Measurements from ENCODE around the gene URB2. TPM values are rescaled to one million over a fixed set of nuclear protein-coding genes. Genes with fewer than 3 reads are reported as not detected.

Gene URB2
- total RNA-seq, 2 experiments from 2014 or later = 7.1 to 8.3 TPM

DNA sequence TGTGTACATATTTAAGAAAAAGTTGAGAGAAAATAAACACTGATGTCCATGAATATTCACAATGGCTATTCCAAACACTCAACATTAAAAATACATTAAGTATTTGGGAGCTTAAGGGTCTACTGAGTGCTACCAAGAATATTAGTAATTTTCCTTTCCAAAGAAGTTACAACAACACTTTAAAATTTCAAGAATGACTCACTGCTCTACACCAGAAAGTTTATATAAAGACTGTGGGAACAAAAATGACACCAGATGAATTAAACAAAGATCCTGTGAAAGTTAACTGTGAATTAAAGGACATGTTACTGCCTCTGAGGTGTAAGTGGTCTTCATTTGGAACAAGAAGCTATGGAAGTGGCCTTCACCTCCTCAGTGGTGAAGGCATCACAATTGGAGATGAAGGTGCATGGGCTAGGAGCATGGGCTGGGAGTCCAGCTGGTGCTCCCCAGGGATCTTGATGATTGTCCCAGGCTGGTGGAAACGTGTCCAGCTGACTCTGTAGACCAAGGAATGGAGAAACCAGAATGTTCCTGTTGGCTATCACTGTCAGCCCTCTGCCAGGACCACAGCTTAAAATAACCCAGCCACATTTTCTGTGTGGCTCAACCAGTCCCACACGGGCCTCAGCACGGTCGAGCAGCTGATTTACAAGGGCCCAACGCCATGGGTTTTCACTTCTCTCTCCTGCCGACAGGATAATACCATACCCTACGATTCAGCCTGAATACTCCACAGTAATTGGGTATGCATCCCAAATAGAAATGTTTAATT is 28.9 kb upstream of the URB2 start:
- Mint-ChIP-seq H3K27ac (no peak overlapping the region), H3K9me3 (no peaks in the 10 kb centered on the region), H3K27me3 (no peaks in the 10 kb centered on the region), H3K36me3 (ENCODE audit: low read depth) (peaks cover 52% of the 10 kb centered on the region), H3K4me3 (no peak overlapping the region), H3K4me1 (peaks cover 10% of the 10 kb centered on the region)
- DNase-seq = no peak
- ChIA-PET CTCF (interaction anchor here (0.7 kb wide), 1 partner anchor 38 kb away, joined by 3 read pairs; the partner anchor contains the start of gene ABCB10), POLR2A (no interaction called here)

DNA sequence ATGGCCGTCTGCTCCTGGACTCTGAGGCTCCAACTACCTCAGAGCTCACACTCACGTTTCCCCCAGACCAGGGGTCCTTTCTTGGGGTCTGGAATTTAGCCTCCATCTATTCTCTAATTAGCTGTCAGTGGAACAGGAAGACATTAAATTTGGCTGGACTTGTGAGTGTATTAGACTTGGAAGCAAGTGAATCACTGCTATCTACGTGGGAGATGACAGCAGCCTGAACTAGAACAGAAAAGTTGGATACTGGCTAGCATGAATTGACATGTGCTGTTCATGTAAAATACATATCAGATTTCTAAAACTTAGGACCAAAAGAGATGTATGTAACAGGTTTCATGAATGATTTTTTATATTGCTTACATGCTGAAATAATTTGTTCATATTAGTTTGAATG is 28.2 kb upstream of the URB2 start:
- H3K4me3 Mint-ChIP-seq = no peak overlapping the region
- peaks cover 57% of the 10 kb centered on the region for H3K36me3 Mint-ChIP-seq (ENCODE audit: low read depth)
- POLR2A ChIA-PET = no interaction called here
- H3K4me1 Mint-ChIP-seq = peaks cover 10% of the 10 kb centered on the region
- no peaks in the 10 kb centered on the region for H3K9me3 Mint-ChIP-seq
- H3K27ac Mint-ChIP-seq = no peak overlapping the region
- CTCF ChIA-PET = no interaction called here
- no peaks in the 10 kb centered on the region for H3K27me3 Mint-ChIP-seq
- DNase-seq = no peak

DNA sequence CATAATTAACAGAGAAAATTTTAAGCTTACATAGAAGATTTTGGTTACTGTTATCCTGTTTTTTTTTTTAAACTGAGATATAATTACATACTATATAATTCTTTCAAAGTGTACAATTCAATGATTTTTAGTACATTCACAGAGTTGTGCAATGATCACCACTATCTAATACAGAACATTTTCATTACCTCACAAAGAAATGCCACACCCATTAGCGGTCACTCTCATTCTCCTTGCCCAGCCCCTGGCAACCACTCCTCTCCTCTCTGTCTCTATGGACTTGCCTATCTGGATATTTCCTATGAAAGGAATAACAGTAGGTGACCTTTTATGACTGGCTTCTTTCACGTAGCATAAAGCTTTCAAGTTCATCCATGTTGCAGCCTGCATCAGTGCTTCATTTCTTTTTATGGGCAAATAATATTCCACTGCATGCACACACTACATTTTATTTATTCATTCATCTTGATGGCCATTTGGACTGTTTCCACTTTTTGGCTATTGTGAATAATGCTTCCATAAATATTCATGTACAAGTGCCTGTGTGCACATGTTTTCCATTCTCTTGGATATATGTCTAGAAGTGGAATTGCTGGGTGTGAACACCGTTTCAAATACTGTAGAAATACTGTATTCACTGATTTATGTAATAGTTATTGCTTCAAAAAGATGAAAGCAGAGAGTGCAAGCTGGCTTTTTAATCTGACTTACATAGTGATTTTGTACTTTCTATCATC is 26.7 kb upstream of the URB2 start:
- no peaks in the 10 kb centered on the region for H3K9me3 Mint-ChIP-seq
- H3K4me3 Mint-ChIP-seq = no peak overlapping the region
- DNase-seq = no peak
- H3K27me3 Mint-ChIP-seq = no peaks in the 10 kb centered on the region
- POLR2A ChIA-PET = no interaction called here
- peaks cover 52% of the 10 kb centered on the region for H3K36me3 Mint-ChIP-seq (ENCODE audit: low read depth)
- CTCF ChIA-PET = interaction anchor here (1.7 kb wide), 1 partner anchor 19 kb away, joined by 4 read pairs; no protein-coding TSS in a partner anchor
- H3K4me1 Mint-ChIP-seq = peaks cover 10% of the 10 kb centered on the region
- no peak overlapping the region for H3K27ac Mint-ChIP-seq

DNA sequence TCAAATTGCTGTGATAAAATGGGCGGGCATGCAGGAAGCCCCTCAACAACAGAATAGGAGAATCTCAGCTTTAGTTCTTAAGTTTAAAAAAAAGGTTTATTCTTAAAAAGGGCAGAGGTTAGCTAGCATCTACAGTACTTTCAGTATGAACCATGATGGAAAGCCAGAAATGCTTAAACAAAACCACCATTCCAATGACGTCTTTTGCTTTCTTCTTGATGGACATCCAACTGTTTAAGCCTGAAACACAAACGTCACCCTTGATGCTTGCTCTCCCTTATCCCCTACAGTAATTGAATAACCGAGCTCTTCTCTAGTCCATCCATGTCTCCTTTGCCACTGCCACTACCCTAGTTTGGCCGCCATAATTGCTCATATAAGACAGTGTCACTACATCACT is 25.8 kb upstream of the URB2 start:
- H3K36me3 Mint-ChIP-seq (ENCODE audit: low read depth) = peaks cover 48% of the 10 kb centered on the region
- ChIA-PET POLR2A (no interaction called here), CTCF (interaction anchor here (1.0 to 1.7 kb wide), 3 partner anchors 13 to 41 kb away, joined by 3 to 4 read pairs (median 4); no protein-coding TSS in a partner anchor)
- H3K27ac Mint-ChIP-seq = no peak overlapping the region
- no peaks in the 10 kb centered on the region for H3K9me3 Mint-ChIP-seq
- H3K4me1 Mint-ChIP-seq = peaks cover 10% of the 10 kb centered on the region
- no peak for DNase-seq
- no peaks in the 10 kb centered on the region for H3K27me3 Mint-ChIP-seq
- no peak overlapping the region for H3K4me3 Mint-ChIP-seq

DNA sequence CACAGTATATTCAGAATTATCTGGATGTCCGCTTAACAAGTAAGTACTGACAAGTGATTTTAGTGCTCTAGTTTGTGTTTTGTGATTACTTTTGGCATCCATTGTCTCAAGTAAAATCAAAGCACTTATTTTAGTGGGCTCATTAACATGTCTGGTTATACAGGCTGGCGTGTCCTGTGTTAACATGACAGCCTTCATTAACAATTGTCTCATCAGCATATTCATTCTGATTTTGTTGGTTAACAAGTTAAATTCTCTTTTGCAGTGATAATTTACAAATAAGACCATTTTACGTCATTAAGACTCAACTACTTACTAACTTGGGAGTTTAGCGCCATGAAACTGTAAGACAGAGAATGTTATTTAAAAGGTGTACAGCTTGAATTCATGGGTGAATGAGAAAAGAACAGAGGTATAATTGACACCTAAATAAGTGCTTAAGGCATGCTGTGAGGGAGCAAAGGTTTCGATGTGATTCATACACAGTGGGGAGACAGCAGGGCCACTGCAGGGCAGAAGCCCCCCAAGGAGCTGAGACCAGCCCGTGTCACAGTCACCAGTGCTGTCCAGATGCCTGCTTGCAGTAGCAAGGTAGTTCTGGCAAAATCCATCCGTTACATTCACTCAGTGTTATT is 22.6 kb upstream of the URB2 start:
- Mint-ChIP-seq H3K4me3 (no peak overlapping the region), H3K36me3 (ENCODE audit: low read depth) (peaks cover 51% of the 10 kb centered on the region), H3K27ac (no peak overlapping the region), H3K9me3 (no peaks in the 10 kb centered on the region), H3K4me1 (peaks cover 6% of the 10 kb centered on the region), H3K27me3 (no peaks in the 10 kb centered on the region)
- CTCF ChIA-PET = no interaction called here
- POLR2A ChIA-PET = no interaction called here
- DNase-seq = no peak

DNA sequence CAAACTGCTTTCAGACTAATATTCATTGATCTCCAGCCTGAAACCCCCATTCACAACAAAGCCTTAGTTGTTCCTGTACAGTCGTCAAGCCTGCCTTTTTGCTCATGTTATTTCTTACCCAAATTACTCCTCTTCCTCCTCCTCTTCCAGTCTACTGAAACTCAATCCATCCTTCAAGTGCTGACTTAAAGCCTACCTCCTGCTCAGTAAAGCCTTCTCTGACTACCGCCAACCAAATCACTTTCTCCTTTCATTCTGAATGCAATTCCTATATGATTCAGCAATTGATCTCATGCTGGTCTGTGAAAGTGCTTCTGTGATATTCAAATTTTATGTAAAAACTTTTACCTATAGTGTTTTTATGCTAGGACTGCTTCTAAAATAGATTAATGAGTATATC is 18.7 kb upstream of the URB2 start:
- Mint-ChIP-seq H3K27me3 (no peaks in the 10 kb centered on the region), H3K27ac (no peak overlapping the region), H3K4me3 (no peak overlapping the region), H3K9me3 (no peaks in the 10 kb centered on the region), H3K4me1 (no peaks in the 10 kb centered on the region), H3K36me3 (ENCODE audit: low read depth) (peaks cover 58% of the 10 kb centered on the region)
- DNase-seq = no peak
- ChIA-PET CTCF (no interaction called here), POLR2A (no interaction called here)

DNA sequence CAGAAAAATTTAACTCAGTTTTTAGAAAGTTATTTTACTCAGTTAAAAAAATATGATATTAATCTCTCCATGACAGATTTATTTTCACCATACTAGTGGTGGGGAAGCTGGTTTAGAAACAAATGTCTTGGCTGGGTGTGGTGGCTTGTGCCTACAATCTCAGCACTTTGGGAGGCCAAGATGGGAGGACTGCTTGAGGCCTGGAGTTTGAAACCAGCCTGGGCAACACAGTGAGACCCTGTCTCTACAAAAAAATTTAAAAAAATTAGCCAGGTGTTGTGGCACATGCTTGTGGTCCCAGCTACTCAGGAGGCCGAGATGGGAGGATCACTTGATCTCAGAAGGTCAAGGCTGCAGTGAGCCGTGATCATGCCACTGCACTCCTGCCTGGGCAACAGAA is 17.5 kb upstream of the URB2 start:
- peaks cover 64% of the 10 kb centered on the region for H3K36me3 Mint-ChIP-seq (ENCODE audit: low read depth)
- no peak overlapping the region for H3K4me3 Mint-ChIP-seq
- H3K27me3 Mint-ChIP-seq = no peaks in the 10 kb centered on the region
- H3K4me1 Mint-ChIP-seq = no peaks in the 10 kb centered on the region
- H3K27ac Mint-ChIP-seq = no peak overlapping the region
- no peak for DNase-seq
- ChIA-PET POLR2A (no interaction called here), CTCF (no interaction called here)
- H3K9me3 Mint-ChIP-seq = no peaks in the 10 kb centered on the region

DNA sequence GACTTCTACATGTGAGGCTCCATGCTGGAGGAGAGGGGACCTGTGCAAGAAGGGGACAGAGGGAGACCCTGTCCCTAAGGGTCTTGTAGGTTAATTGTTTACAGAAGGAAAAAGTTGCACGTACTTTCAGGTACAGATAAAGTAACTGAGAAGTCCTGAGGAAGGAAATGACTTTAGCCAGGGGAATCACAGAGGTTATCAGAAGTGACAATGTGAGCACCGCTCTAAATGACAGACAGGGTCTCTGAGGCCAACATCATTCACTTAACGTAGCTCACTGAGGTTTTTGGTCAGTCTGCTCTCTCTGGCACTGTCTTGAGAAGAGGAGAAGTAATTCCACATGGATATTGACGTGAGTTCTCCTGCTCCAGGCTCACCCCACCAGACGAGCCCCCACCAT is 12.1 kb upstream of the URB2 start:
- Mint-ChIP-seq H3K9me3 (no peaks in the 10 kb centered on the region), H3K4me3 (no peak overlapping the region), H3K36me3 (ENCODE audit: low read depth) (peaks cover 42% of the 10 kb centered on the region), H3K27me3 (no peaks in the 10 kb centered on the region), H3K27ac (no peak overlapping the region), H3K4me1 (peaks cover under 1% of the 10 kb centered on the region)
- DNase-seq = no peak
- ChIA-PET CTCF (no interaction called here), POLR2A (no interaction called here)

DNA sequence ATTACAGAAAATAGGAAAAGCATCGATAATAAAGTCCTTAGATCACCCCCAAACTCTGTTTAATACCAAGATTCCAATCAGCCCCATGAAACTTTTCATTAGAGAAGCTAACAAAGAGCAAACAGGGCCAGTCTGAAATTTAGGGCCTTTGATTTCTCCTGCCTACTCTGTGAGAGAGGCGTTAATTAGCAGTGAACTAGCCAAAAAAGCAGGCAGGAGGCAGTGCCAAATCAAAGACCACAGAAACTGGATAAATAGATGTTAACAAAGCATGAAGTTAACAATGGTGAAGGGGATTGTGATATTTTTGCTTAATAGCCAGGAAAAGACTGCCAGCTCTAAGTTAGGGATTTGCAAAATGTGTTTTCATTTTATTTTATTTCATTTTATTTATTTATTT is 11.3 kb upstream of the URB2 start:
- CTCF ChIA-PET = no interaction called here

DNA sequence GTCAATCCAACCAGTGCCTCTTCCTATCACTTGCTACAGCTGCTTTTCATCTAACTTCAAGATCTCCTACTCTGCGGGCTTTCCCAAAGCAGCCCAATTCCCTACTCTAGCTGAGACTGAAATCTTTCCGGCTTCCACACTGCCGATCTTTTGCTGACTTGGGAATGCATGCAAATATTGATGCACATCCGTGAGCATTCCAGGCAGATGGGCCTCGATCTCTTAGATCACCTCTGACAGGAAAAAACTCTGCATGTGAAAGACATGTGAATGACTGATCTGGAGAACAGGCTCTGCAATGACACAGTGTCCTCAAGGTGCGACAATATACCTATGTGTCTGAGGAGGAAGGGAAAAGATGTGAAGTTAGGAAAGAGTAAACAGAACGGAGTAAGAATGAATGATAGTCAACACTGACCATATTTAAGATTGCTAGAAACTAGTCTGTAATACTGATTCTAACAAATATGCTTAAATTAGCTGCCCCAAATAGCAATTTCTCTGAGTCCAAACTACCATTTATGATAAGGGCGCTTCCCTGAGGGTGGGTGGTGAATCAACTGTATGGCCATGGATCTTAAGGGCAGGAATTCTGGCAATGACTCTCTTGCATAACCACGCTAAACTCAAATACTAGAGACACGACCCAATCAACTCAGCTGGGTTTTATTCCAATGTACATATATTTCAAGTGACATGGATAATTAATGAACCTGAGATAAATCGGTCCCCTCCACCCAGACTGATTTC is 8.5 kb upstream of the URB2 start:
- peaks cover 9% of the 10 kb centered on the region for H3K36me3 Mint-ChIP-seq (ENCODE audit: low read depth)
- CTCF ChIA-PET = interaction anchor here (0.8 to 1.0 kb wide), 2 partner anchors 9 to 59 kb away, joined by 3 to 4 read pairs; no protein-coding TSS in a partner anchor
- H3K4me1 Mint-ChIP-seq = peaks cover 21% of the 10 kb centered on the region
- H3K4me3 Mint-ChIP-seq = no peak overlapping the region
- H3K9me3 Mint-ChIP-seq = no peaks in the 10 kb centered on the region
- H3K27me3 Mint-ChIP-seq = no peaks in the 10 kb centered on the region
- POLR2A ChIA-PET = no interaction called here
- H3K27ac Mint-ChIP-seq = no peak overlapping the region
- no peak for DNase-seq

More for the DNA sequence above, 11.3 kb upstream of the URB2 start:
- Mint-ChIP-seq H3K4me3 (no peak overlapping the region), H3K4me1 (peaks cover 8% of the 10 kb centered on the region), H3K27me3 (no peaks in the 10 kb centered on the region), H3K27ac (no peak overlapping the region), H3K36me3 (ENCODE audit: low read depth) (peaks cover 35% of the 10 kb centered on the region), H3K9me3 (no peaks in the 10 kb centered on the region)
- no peak for DNase-seq
- POLR2A ChIA-PET = no interaction called here

DNA sequence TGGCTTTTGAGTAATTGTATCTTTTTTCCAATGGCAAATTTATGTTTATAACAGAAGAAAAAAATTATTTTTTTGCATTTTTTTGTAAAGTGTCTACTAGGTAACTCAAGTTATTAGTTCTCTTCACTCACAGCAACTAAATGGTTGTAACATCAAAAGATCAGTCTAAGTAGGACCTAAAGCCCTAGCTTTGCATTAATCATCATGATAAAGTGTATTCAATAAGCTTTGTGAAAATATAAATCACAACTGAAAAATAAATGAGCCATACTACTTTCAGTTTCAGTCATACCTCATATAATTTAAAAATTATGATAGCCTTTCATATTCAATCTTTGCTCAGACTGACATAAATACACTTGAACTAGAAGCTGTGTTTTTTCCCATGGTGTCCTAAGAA is 7.0 kb upstream of the URB2 start:
- Mint-ChIP-seq H3K9me3 (no peaks in the 10 kb centered on the region), H3K27ac (no peak overlapping the region), H3K27me3 (no peaks in the 10 kb centered on the region), H3K4me1 (peaks cover 29% of the 10 kb centered on the region), H3K36me3 (ENCODE audit: low read depth) (peaks cover 8% of the 10 kb centered on the region), H3K4me3 (no peak overlapping the region)
- no peak for DNase-seq
- ChIA-PET POLR2A (interaction anchor here (1.0 kb wide), 1 partner anchor 12 kb away, joined by 4 read pairs; no protein-coding TSS in a partner anchor), CTCF (interaction anchor here (1.2 kb wide), 1 partner anchor 40 kb away, joined by 3 read pairs; no protein-coding TSS in a partner anchor)

DNA sequence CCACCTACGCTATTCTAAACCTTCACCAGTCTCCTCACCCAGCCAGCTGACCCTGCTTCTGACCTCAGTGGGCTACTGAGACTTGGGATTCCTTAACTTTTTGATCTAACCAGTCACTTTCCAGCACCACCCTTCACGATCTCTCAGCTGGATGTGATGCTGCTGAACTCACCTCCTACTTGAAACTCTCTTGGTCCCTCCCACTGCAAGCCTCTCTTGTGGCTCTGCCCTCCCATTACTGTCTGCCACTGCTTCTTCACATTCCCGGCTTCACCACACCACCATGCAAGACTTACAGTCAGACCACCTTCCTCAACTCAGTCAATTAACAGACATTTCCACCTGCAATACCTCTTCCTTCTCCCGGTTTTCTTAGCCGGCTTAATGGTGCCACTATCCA is 6.4 kb upstream of the URB2 start:
- POLR2A ChIA-PET = interaction anchor here (1.0 kb wide), 1 partner anchor 12 kb away, joined by 4 read pairs; no protein-coding TSS in a partner anchor
- no peak overlapping the region for H3K27ac Mint-ChIP-seq
- no peak overlapping the region for H3K4me3 Mint-ChIP-seq
- H3K4me1 Mint-ChIP-seq = peaks cover 35% of the 10 kb centered on the region
- peaks cover 9% of the 10 kb centered on the region for H3K36me3 Mint-ChIP-seq (ENCODE audit: low read depth)
- CTCF ChIA-PET = interaction anchor here (1.2 kb wide), 1 partner anchor 39 kb away, joined by 3 read pairs; no protein-coding TSS in a partner anchor
- no peak for DNase-seq
- no peaks in the 10 kb centered on the region for H3K27me3 Mint-ChIP-seq
- no peaks in the 10 kb centered on the region for H3K9me3 Mint-ChIP-seq

DNA sequence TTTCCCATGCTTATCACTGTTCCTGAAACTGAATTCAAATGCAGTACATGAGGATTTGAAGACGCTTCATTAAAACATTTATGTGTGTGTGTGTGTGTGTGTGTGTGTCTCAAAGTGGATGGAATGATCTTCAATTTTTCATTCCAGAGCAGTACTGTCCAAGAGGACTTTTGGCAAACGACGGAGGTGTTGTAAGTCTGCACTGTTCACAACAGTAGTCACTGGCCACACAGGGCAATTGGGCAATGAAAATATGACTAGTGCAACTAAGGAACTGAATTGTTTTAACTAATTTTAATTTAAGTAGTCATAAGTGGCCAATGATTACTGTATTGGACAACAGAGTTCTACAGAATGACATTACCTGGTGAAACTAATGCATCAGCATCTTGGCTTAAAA is 5.2 kb upstream of the URB2 start:
- ChIA-PET CTCF (no interaction called here), POLR2A (no interaction called here)
- Mint-ChIP-seq H3K27me3 (no peaks in the 10 kb centered on the region), H3K36me3 (ENCODE audit: low read depth) (peaks cover 9% of the 10 kb centered on the region), H3K27ac (no peak overlapping the region), H3K9me3 (no peaks in the 10 kb centered on the region), H3K4me3 (no peak overlapping the region), H3K4me1 (peaks cover 40% of the 10 kb centered on the region)
- no peak for DNase-seq

Measured in activated CD4-positive, alpha-beta memory T cell treated with anti-CD3 and anti-CD28 coated beads, Interleukin-2, amount 10 ng/mL, durations not matched to agents 7 days and 5 days (primary cell).